Uterus (tissue), 2 donors: ENCODE measurements around the gene SSC4D.
"Not testable (repeated sequence)": the region's sequence is repeated elsewhere in the genome, so short reads cannot be mapped to it uniquely, and the experiment has no call there.

Source experiments
- POLR2A ChIP-seq, 2 donors: fragments of 450-650 bp; IDR thresholded peaks; one replicate each; pipeline ENCODE4 v1.6.1; 2016; ENCODE audit warnings: antibody characterized with exemption in 2 of 2, mild to moderate bottlenecking in 1 of 2, moderate library complexity in 1 of 2
- TF ChIP-seq, protein P1 (sequence below), 4 experiments: fragments of 200-600 bp in 2 of 4; fragments of 450-650 bp in 2 of 4; sonication (generic) in 2 of 4; IDR thresholded peaks; one replicate each; pipeline ENCODE4 v1.5.1; 2016 to 2019; ENCODE audit warnings: antibody characterized with exemption in 4 of 4, mild to moderate bottlenecking in 2 of 4, moderate library complexity in 1 of 4

DNA sequence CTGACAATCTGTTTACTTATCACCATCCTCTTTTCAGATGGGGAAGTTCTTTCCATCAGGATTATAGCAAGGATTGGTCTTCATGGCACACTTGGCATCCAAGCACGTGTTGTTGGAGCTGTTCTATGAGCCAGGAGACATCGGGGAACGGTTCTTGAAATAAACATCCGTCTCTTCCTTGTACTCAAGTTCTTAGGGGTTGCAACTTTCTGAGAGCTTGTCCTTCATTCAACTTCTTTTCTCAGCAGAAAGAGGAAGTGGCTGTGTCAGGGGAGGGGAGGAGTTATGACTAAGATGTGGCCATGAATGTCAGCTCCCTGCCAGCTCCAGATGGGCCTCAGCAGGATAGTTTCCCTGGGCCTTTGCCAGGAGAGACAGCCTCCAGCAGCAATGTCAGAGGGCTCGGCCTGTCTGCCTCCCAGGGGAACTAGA lies 36.1 kb upstream of the SSC4D start:
- TF ChIP-seq, protein P1, sequence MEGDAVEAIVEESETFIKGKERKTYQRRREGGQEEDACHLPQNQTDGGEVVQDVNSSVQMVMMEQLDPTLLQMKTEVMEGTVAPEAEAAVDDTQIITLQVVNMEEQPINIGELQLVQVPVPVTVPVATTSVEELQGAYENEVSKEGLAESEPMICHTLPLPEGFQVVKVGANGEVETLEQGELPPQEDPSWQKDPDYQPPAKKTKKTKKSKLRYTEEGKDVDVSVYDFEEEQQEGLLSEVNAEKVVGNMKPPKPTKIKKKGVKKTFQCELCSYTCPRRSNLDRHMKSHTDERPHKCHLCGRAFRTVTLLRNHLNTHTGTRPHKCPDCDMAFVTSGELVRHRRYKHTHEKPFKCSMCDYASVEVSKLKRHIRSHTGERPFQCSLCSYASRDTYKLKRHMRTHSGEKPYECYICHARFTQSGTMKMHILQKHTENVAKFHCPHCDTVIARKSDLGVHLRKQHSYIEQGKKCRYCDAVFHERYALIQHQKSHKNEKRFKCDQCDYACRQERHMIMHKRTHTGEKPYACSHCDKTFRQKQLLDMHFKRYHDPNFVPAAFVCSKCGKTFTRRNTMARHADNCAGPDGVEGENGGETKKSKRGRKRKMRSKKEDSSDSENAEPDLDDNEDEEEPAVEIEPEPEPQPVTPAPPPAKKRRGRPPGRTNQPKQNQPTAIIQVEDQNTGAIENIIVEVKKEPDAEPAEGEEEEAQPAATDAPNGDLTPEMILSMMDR (IDR thresholded peaks at IDR 0.05), result not testable (repeated sequence)
- TF ChIP-seq POLR2A (IDR thresholded peaks at IDR 0.05), result not testable (repeated sequence)
